Fibroblast of pulmonary artery (primary cell): ENCODE results near the gene ZNF618.

Source experiments
- DNase-seq: peaks from one replicate; pipeline ENCODE4 v3.0.0-alpha.2; 2010; ENCODE audit warnings: low read depth
- H3K4me3 ChIP-seq: replicated peaks from 2 replicates; pipeline ENCODE4 v1.5.1; 2011; ENCODE audit warnings: low read depth, mild to moderate bottlenecking, control low read depth, low read length, moderate library complexity
- CTCF ChIP-seq: IDR thresholded peaks from 2 replicates; pipeline ENCODE4 v1.5.1; 2011; ENCODE audit warnings: mild to moderate bottlenecking, control low read depth, low read length, inconsistent platforms; ENCODE audit errors: missing control alignments

Gene ZNF618

DNA sequence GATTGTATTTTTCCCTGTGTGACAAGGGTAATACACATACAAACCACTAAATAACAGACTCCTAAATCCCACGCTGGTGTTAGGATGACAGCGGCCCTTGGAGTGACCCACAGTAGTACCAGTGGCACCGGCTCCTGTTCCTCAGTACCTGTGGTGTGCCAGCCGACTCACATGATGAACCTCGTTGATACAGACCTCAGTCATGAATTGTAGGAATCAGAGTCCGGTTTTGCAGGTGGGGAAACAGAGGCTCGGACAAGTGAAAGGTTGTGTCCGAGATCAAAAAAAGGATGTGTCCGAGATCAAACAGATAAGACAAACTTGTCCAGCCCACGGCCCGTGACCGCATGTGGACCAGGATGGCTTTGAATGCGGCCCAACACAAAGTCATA lies 124.0 kb downstream of the ZNF618 start:
- no peak overlapping the region for H3K4me3 ChIP-seq

GRCh38 chr9:114000671-114001409 lies 124.7 kb downstream of the ZNF618 start:
- TF ChIP-seq CTCF, result no peak
- DNase-seq, result no peak
- H3K4me3 ChIP-seq, result no peak overlapping the region

More for the DNA sequence above, 124.0 kb downstream of the ZNF618 start:
- DNase-seq, result no peak
- TF ChIP-seq CTCF, result no peak

- TF ChIP-seq CTCF, result no peak
- no peak overlapping the region for H3K4me3 ChIP-seq
- no peak for DNase-seq
Measured at GRCh38 chr9:114001410-114001685, 125.2 kb downstream of the ZNF618 start.

DNA sequence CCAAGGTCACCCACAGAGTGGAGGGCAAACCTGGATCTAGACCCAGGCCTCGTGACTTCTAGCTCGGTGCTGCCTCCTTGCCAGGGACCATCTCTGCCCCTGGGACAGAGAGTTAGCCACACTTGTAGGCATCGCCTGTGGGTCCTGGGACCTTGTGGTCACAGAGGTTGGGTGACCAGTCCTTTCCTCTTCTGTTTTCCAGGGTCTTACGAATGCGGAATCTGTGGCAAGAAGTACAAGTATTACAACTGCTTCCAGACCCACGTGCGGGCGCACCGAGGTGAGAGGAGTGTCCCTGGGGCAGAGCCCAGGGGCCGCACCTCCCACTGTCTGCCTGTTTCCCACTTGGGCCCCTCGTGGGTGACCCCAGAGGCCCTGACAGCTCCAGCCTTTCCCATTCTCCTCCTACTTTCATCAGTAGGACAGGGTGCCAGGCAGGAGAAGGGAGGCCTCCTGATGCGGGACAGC lies 125.7 kb downstream of the ZNF618 start:
- no peak for DNase-seq
- TF ChIP-seq CTCF, result no peak
- H3K4me3 ChIP-seq, result no peak overlapping the region

DNA sequence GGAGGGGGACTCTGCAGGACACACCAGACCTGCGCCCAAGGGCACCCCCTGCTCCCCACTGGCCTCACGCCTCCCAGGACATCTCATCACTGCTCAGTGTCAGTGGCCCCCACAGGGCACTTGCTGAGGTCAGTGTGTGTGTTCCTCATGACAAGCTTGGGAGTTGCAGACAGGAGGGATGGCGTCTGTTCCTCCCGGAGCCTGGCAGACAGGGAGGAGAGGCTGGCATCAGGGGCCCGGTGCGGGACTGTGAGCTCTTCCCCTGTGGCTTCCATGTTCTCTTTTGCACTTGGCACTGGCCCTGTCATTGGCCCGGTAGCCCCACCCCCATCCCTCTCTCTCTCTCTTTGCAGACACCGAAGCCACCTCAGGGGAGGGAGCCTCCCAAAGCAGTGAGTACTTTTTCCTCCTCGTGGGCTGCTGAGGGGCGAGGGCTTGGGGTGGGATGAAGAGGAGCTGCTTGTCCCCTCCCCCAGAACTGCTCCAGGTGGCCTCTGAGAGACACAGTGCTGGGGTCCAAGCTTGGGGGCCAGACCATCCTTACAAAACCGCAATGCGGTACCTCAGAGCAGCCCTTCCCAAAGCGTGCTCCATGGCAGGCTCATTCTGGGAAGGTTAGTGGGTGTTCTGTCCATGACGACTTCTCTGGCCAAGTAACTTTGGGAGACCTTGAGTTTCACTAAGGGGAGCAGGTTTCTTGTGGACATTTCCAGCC lies 126.3 kb downstream of the ZNF618 start:
- TF ChIP-seq CTCF, result no peak

GRCh38 chr9:114002986-114003350 lies 126.9 kb downstream of the ZNF618 start:
- TF ChIP-seq CTCF, result no peak
- H3K4me3 ChIP-seq, result no peak overlapping the region
- no peak for DNase-seq

More for the DNA sequence above, 126.3 kb downstream of the ZNF618 start:
- no peak for DNase-seq
- no peak overlapping the region for H3K4me3 ChIP-seq
